Stomach (tissue), 4 donors: ENCODE data around the gene C1orf167.

Source experiments
- CTCF ChIP-seq, 7 experiments: fragments of 450-650 bp in 4 of 7; fragments of 200-600 bp in 3 of 7; sonication (generic) in 3 of 7; IDR thresholded peaks; one replicate each; pipeline ENCODE4 v1.5.1; 2016 to 2019; ENCODE audit warnings: antibody characterized with exemption in 7 of 7, control low read depth in 2 of 7, mild to moderate bottlenecking in 1 of 7
- EP300 ChIP-seq: sonication (generic); formaldehyde crosslinking; IDR thresholded peaks from one replicate; pipeline ENCODE4 v1.6.1; 2017; ENCODE audit warnings: antibody characterized with exemption
- POLR2A ChIP-seq, 4 donors: fragments of 450-650 bp; IDR thresholded peaks; one replicate each; pipeline ENCODE4 v1.6.1; 2016; ENCODE audit warnings: antibody characterized with exemption in 4 of 4, control low read depth in 2 of 4, mild to moderate bottlenecking in 1 of 4, moderate library complexity in 1 of 4
- POLR2AphosphoS5 ChIP-seq, 3 donors: sonication (generic); formaldehyde crosslinking; IDR thresholded peaks; one replicate each; pipeline ENCODE4 v1.6.1; 2016; ENCODE audit warnings: antibody characterized with exemption in 3 of 3

- TF ChIP-seq POLR2A (IDR thresholded peaks at IDR 0.05) (no peak), CTCF (IDR thresholded peaks at IDR 0.05) (no peak), EP300 (no peak), POLR2AphosphoS5 (IDR thresholded peaks at IDR 0.05) (no peak)
These were observed 2.1 kb downstream of the C1orf167 start for GRCh38 chr1:11764115-11764514.
